Neutrophil (primary cell): ENCODE measurements around the gene CACHD1.

Experiments used
- H3K27ac ChIP-seq: fragments of 200-600 bp; sonication (generic); 2 replicates; pipeline ENCODE4 v1.5.1; 2016; ENCODE audit warnings: mild to moderate bottlenecking, moderate library complexity
- H3K27me3 ChIP-seq: fragments of 200-600 bp; sonication (generic); 2 replicates; pipeline ENCODE4 v1.6.0; 2016; ENCODE audit warnings: mild to moderate bottlenecking
- H3K36me3 ChIP-seq: fragments of 200-600 bp; sonication (generic); 2 replicates; pipeline ENCODE4 v1.5.1; 2017
- H3K4me1 ChIP-seq, 2 experiments: fragments of 200-600 bp in 1 of 2; sonication (generic) in 1 of 2; 1 replicate in 1 of 2; 2 replicates in 1 of 2; pipeline versions ENCODE4 v1.5.1 to v1.6.1; 2013 to 2016; ENCODE audit warnings: low read depth in 1 of 2, low read length in 1 of 2, mild to moderate bottlenecking in 1 of 2, moderate library complexity in 1 of 2; ENCODE audit not compliant: control insufficient read depth in 1 of 2, insufficient read depth in 1 of 2
- H3K4me3 ChIP-seq, 2 experiments: fragments of 200-600 bp in 1 of 2; sonication (generic) in 1 of 2; 1 replicate in 1 of 2; 2 replicates in 1 of 2; pipeline ENCODE4 v1.5.1; 2013 to 2016; ENCODE audit warnings: low read depth in 1 of 2, low read length in 1 of 2, mild to moderate bottlenecking in 1 of 2, moderate library complexity in 1 of 2
- H3K9me3 ChIP-seq: fragments of 200-600 bp; sonication (generic); 2 replicates; pipeline ENCODE4 v1.5.1; 2016
- CTCF ChIP-seq: fragments of 200-600 bp; sonication (generic); IDR thresholded peaks from 2 replicates; pipeline ENCODE4 v1.5.1; 2016; ENCODE audit warnings: antibody characterized with exemption

The CACHD1 gene

GRCh38 chr1:64616039-64616438 lies 146.1 kb downstream of the CACHD1 start:
- no peak for TF ChIP-seq CTCF
- no peaks in the 10 kb centered on the region for H3K36me3 ChIP-seq
- H3K4me1 ChIP-seq = no peaks in the 10 kb centered on the region
- no peak overlapping the region for H3K4me3 ChIP-seq
- H3K9me3 ChIP-seq = no peaks in the 10 kb centered on the region
- no peaks in the 10 kb centered on the region for H3K27me3 ChIP-seq
- no peak overlapping the region for H3K27ac ChIP-seq

GRCh38 chr1:64623750-64624191 lies 153.8 kb downstream of the CACHD1 start:
- no peak for TF ChIP-seq CTCF
- H3K4me3 ChIP-seq = no peak overlapping the region
- no peaks in the 10 kb centered on the region for H3K27me3 ChIP-seq
- H3K27ac ChIP-seq = no peak overlapping the region
- no peaks in the 10 kb centered on the region for H3K36me3 ChIP-seq
- no peaks in the 10 kb centered on the region for H3K4me1 ChIP-seq
- no peaks in the 10 kb centered on the region for H3K9me3 ChIP-seq

- no peak overlapping the region for H3K27ac ChIP-seq
- TF ChIP-seq CTCF = no peak
- no peaks in the 10 kb centered on the region for H3K9me3 ChIP-seq
- H3K27me3 ChIP-seq = no peaks in the 10 kb centered on the region
- H3K4me1 ChIP-seq = no peaks in the 10 kb centered on the region
- H3K36me3 ChIP-seq = no peaks in the 10 kb centered on the region
- H3K4me3 ChIP-seq = no peak overlapping the region
Observed at GRCh38 chr1:64624218-64624713, 154.3 kb downstream of the CACHD1 start.

GRCh38 chr1:64624808-64625207 lies 154.9 kb downstream of the CACHD1 start:
- Histone ChIP-seq H3K27ac (no peak overlapping the region), H3K9me3 (no peaks in the 10 kb centered on the region), H3K4me3 (no peak overlapping the region), H3K36me3 (no peaks in the 10 kb centered on the region), H3K27me3 (no peaks in the 10 kb centered on the region), H3K4me1 (no peaks in the 10 kb centered on the region)
- no peak for TF ChIP-seq CTCF

GRCh38 chr1:64630611-64631010 lies 160.7 kb downstream of the CACHD1 start:
- Histone ChIP-seq H3K4me1 (no peaks in the 10 kb centered on the region), H3K27me3 (no peaks in the 10 kb centered on the region), H3K36me3 (no peaks in the 10 kb centered on the region), H3K9me3 (no peaks in the 10 kb centered on the region), H3K4me3 (no peak overlapping the region), H3K27ac (no peak overlapping the region)
- TF ChIP-seq CTCF = no peak
